BLaER1 treated with 17β-estradiol and CSF1 and Interleukin-3, amounts not matched to agents 10 nM and 100 nM (cell line): ENCODE data around the gene PGBD1.

Source experiments
- H3K27ac ChIP-seq, 11 experiments: shearing (Covaris generic); formaldehyde crosslinking; 2 replicates each; pipeline ENCODE4 v1.8.1; 2022
- H3K27me3 ChIP-seq, 11 experiments: shearing (Covaris generic); formaldehyde crosslinking; 2 replicates each; pipeline ENCODE4 v1.8.1; 2022
- H3K36me3 ChIP-seq, 11 experiments: shearing (Covaris generic); formaldehyde crosslinking; 2 replicates each; pipeline ENCODE4 v1.8.1; 2022
- H3K4me1 ChIP-seq, 10 experiments: shearing (Covaris generic); formaldehyde crosslinking; 2 replicates each; pipeline ENCODE4 v1.8.1; 2022
- H3K4me2 ChIP-seq, 11 experiments: shearing (Covaris generic); formaldehyde crosslinking; 2 replicates each; pipeline ENCODE4 v1.8.1; 2022
- H3K4me3 ChIP-seq, 10 experiments: shearing (Covaris generic); formaldehyde crosslinking; 2 replicates each; pipeline ENCODE4 v1.8.1; 2022
- H3K9ac ChIP-seq, 11 experiments: shearing (Covaris generic); formaldehyde crosslinking; 2 replicates each; pipeline ENCODE4 v1.8.1; 2022
- H3K9me3 ChIP-seq, 11 experiments: shearing (Covaris generic); formaldehyde crosslinking; replicated peaks in 1 of 11; 2 replicates each; pipeline ENCODE4 v1.8.1; 2022
- H4K20me1 ChIP-seq, 11 experiments: shearing (Covaris generic); formaldehyde crosslinking; 2 replicates each; pipeline ENCODE4 v1.8.1; 2022
- Cebpa-rat ChIP-seq, 11 experiments: shearing (Covaris generic); IDR thresholded peaks; 2 replicates each; pipeline ENCODE4 v1.8.1; 2022

PGBD1 gene

GRCh38 chr6:28248916-28249315 is 32.5 kb upstream of the PGBD1 start:
- H3K9me3 ChIP-seq: no peaks in the 10 kb centered on the region

GRCh38 chr6:28250747-28251146 is 30.6 kb upstream of the PGBD1 start:
- Histone ChIP-seq H3K9ac (peak overlapping the region in 6 of 11 experiments; percentile 76 to 86 (median 85); a peak in 3 of 22 replicates), H3K27ac (no peak overlapping the region), H3K36me3 (peaks cover 27 to 42% (median 36%) of the 10 kb centered on the region in 11 experiments), H3K4me1 (peaks cover 20 to 41% (median 25%) of the 10 kb centered on the region in 10 experiments), H4K20me1 (no peaks in the 10 kb centered on the region), H3K4me3 (peak overlapping the region; percentile 80 to 97 (median 94)), H3K9me3 (no peaks in the 10 kb centered on the region), H3K4me2 (peak overlapping the region; percentile 80 to 97 (median 88)), H3K27me3 (no peaks in the 10 kb centered on the region)
- TF ChIP-seq Cebpa-rat (IDR thresholded peaks at IDR 0.05): no peak

More at GRCh38 chr6:28248916-28249315, 32.5 kb upstream of the PGBD1 start:
- no peaks in the 10 kb centered on the region for H3K27me3 ChIP-seq
- H3K36me3 ChIP-seq: peaks cover 45 to 60% (median 54%) of the 10 kb centered on the region in 11 experiments
- peaks cover 20 to 39% (median 24%) of the 10 kb centered on the region in 10 experiments for H3K4me1 ChIP-seq
- no peak overlapping the region for H3K4me3 ChIP-seq
- no peaks in the 10 kb centered on the region for H4K20me1 ChIP-seq
- H3K27ac ChIP-seq: no peak overlapping the region
- H3K9ac ChIP-seq: no peak overlapping the region
- no peak overlapping the region for H3K4me2 ChIP-seq
- no peak for TF ChIP-seq Cebpa-rat (IDR thresholded peaks at IDR 0.05)

GRCh38 chr6:28251661-28252008 is 29.7 kb upstream of the PGBD1 start:
- no peak for TF ChIP-seq Cebpa-rat (IDR thresholded peaks at IDR 0.05)
- Histone ChIP-seq H3K27me3 (no peaks in the 10 kb centered on the region), H3K4me3 (peak overlapping the region; percentile 80 to 97 (median 94)), H3K27ac (peak overlapping the region; percentile 30 to 78 (median 72); a peak in 21 of 22 replicates), H3K9me3 (no peaks in the 10 kb centered on the region), H3K4me1 (peaks cover 20 to 41% (median 25%) of the 10 kb centered on the region in 10 experiments), H3K4me2 (peak overlapping the region; percentile 80 to 97 (median 88)), H3K9ac (peak overlapping the region; percentile 76 to 86 (median 81)), H4K20me1 (no peaks in the 10 kb centered on the region), H3K36me3 (peaks cover 18 to 33% (median 28%) of the 10 kb centered on the region in 11 experiments; a peak in 21 of 22 replicates)

- H3K9me3 ChIP-seq: no peaks in the 10 kb centered on the region; a peak in 1 of 22 replicates
- no peaks in the 10 kb centered on the region for H3K27me3 ChIP-seq
- H3K27ac ChIP-seq: peak within 1 kb of the TSS; percentile 61 to 78 (median 72)
- TF ChIP-seq Cebpa-rat (IDR thresholded peaks at IDR 0.05): no peak
- H3K9ac ChIP-seq: peak within 1 kb of the TSS; percentile 76 to 86 (median 81)
- H3K4me2 ChIP-seq: peak within 1 kb of the TSS; percentile 80 to 97 (median 88)
- H4K20me1 ChIP-seq: no peaks in the 10 kb centered on the region
- peaks cover 20 to 41% (median 25%) of the 10 kb centered on the region in 10 experiments for H3K4me1 ChIP-seq
- H3K4me3 ChIP-seq: peak within 1 kb of the TSS; percentile 80 to 97 (median 94)
- peaks cover 12 to 26% (median 21%) of the 10 kb centered on the region in 11 experiments; a peak in 19 of 22 replicates for H3K36me3 ChIP-seq
Measured at GRCh38 chr6:28252009-28252975, 29.1 kb upstream of the PGBD1 start, which contains the start of gene ZKSCAN4. Gene ZKSCAN4 (minus strand): TSS chr6:28252269. CDS start chr6:28251980, 289 bp downstream.

GRCh38 chr6:28254121-28254519 is 27.3 kb upstream of the PGBD1 start:
- H3K4me1 ChIP-seq: peaks cover 20 to 41% (median 25%) of the 10 kb centered on the region in 10 experiments
- H3K27ac ChIP-seq: peak overlapping the region in 2 of 11 experiments; percentile 71 to 75; a peak in 3 of 22 replicates
- H3K9ac ChIP-seq: no peak overlapping the region
- no peaks in the 10 kb centered on the region for H3K27me3 ChIP-seq
- no peak for TF ChIP-seq Cebpa-rat (IDR thresholded peaks at IDR 0.05)
- peaks cover 0 to 8% (median 5%) of the 10 kb centered on the region in 11 experiments; a peak in 10 of 22 replicates for H3K36me3 ChIP-seq
- H4K20me1 ChIP-seq: no peaks in the 10 kb centered on the region
- H3K9me3 ChIP-seq: peaks cover 0 to 6% (median 2%) of the 10 kb centered on the region in 11 experiments; a peak in 11 of 22 replicates
- H3K4me3 ChIP-seq: no peak overlapping the region
- peak overlapping the region in 4 of 11 experiments; percentile 18 to 90 (median 86); a peak in 7 of 22 replicates for H3K4me2 ChIP-seq

GRCh38 chr6:28257042-28257441 is 24.3 kb upstream of the PGBD1 start:
- no peak overlapping the region for H3K9ac ChIP-seq
- H3K4me3 ChIP-seq: no peak overlapping the region
- no peak overlapping the region for H3K4me2 ChIP-seq
- H4K20me1 ChIP-seq: no peaks in the 10 kb centered on the region
- H3K27ac ChIP-seq: no peak overlapping the region
- H3K4me1 ChIP-seq: peaks cover 11 to 24% (median 19%) of the 10 kb centered on the region in 10 experiments
- TF ChIP-seq Cebpa-rat (IDR thresholded peaks at IDR 0.05): no peak
- peaks cover 0 to 8% (median 6%) of the 10 kb centered on the region in 11 experiments; a peak in 11 of 22 replicates for H3K9me3 ChIP-seq
- H3K27me3 ChIP-seq: no peaks in the 10 kb centered on the region
- no peaks in the 10 kb centered on the region for H3K36me3 ChIP-seq

- peaks cover 0 to 8% (median 6%) of the 10 kb centered on the region in 11 experiments; a peak in 11 of 22 replicates for H3K9me3 ChIP-seq
- no peaks in the 10 kb centered on the region for H3K27me3 ChIP-seq
- no peak for TF ChIP-seq Cebpa-rat (IDR thresholded peaks at IDR 0.05)
- H3K4me2 ChIP-seq: peak within 1 kb of the TSS in 5 of 11 experiments; percentile 29 to 49 (median 34); a peak in 4 of 22 replicates
- H3K36me3 ChIP-seq: no peaks in the 10 kb centered on the region
- H3K9ac ChIP-seq: no peak within 1 kb of the TSS
- H3K4me3 ChIP-seq: no peak within 1 kb of the TSS
- H4K20me1 ChIP-seq: no peaks in the 10 kb centered on the region
- peaks cover 0 to 19% (median 5%) of the 10 kb centered on the region in 10 experiments; a peak in 16 of 20 replicates for H3K4me1 ChIP-seq
- no peak within 1 kb of the TSS for H3K27ac ChIP-seq
Measured at GRCh38 chr6:28258877-28259777, 22.2 kb upstream of the PGBD1 start, which contains the start of gene NKAPL. Gene NKAPL (plus strand): TSS chr6:28259297. CDS start chr6:28259372, 75 bp downstream.

- Histone ChIP-seq H3K36me3 (no peaks in the 10 kb centered on the region), H3K4me1 (peaks cover 16 to 38% (median 24%) of the 10 kb centered on the region in 10 experiments), H3K4me2 (no peak overlapping the region), H4K20me1 (no peaks in the 10 kb centered on the region), H3K9me3 (peaks cover 0 to 7% (median 5%) of the 10 kb centered on the region in 11 experiments; a peak in 11 of 22 replicates), H3K27me3 (no peaks in the 10 kb centered on the region), H3K9ac (no peak overlapping the region), H3K27ac (no peak overlapping the region), H3K4me3 (no peak overlapping the region)
- TF ChIP-seq Cebpa-rat (IDR thresholded peaks at IDR 0.05): no peak
Measured at GRCh38 chr6:28263922-28264321, 17.4 kb upstream of the PGBD1 start.
